ACHN (cell line): Measurements from ENCODE around the gene DACH1.

Experiments
- DNase-seq: peaks from one replicate; pipeline ENCODE4 v3.0.0-alpha.2; 2015
- in situ Hi-C: cut with HindIII; loops from 2 replicates; pipeline ENCODE4 v1.10.0; 2017; ENCODE audit warnings: low sequenced_read_pairs, low pct_ligation_motif_present, low pct_unique_long_range_greater_than_20kb

Gene DACH1

DNA sequence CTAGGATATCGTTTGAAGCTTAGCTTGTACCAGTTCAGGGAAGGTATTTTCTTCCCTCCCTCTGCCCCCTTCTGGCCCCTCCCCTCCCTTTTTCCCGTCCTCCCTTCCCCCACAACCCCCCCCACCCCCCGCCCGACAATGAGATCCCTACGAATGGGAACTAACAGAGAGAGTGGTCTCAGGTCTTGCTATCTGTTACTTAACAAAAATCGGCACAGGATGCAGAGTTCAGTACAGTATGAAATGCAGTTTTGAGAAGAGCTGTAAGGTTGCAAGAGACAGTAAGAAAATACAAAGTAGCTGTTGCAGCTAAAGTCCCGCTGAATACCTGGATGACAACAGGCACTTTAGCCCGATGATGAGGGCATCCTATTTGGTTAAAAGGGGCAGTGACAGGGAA lies 3.1 kb upstream of the DACH1 start:
- no peak for DNase-seq
- in situ Hi-C loops: no loop called here

DNA sequence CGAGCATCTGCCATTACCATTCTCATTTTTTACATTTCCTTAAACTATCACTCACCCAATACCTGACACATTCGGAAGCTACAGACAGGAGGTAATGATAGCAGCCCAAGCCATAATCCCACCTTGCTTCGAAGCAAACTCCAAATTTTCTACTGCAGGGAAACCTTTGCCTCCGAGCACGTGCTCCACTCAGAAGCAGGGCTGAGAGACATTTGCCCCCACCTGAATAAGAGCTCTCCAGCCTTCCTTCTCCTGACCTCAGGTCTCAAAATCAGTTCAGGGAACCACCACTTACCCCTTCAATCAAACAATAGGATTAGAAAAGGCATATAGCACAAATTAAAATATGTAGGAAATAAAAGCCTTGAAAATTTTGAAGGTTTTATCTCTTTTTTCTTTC lies 2.3 kb upstream of the DACH1 start:
- no peak for DNase-seq
- in situ Hi-C loops: no loop called here

DNA sequence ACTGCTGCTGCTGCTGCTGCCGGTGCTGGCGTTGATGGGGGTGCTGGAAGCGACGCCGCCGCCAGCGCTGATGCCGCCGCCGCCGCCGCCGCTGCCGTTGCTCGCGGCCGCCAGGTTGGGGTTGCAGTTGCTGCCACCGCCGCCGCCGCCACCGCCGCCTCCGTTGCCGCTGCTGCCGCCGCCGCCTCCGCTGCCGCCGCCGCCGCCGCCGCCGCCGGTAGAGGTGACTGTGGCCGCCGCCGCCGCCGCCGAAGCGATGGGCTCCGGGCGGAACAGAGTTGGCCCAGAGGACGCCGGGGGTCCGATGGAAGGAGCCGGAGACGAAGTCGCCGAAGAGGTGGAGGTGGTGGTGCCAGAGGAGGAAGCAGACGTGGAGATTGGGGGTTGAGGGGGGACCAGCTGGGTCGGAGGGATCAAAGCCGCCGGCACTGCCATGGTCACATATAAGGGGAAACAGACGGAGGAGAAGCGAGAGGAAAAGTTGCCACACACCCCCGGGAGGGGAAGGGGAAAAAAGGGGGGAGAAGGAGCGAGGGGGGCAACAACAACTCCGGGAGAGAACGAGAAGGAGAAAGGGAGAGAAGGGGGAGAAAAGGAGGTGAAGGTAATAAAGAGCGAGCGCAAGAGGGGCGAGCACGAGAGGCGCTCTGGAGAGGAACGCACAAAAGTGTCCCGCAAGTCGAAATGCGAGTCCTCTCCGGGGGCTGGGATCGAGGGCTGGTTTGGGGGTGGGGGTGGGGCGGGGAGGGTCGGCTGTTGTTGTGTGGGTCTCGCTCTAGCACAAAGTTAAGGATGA lies 471 bp downstream of the DACH1 start:
- no peak for DNase-seq
- in situ Hi-C loops: no loop called here

DNA sequence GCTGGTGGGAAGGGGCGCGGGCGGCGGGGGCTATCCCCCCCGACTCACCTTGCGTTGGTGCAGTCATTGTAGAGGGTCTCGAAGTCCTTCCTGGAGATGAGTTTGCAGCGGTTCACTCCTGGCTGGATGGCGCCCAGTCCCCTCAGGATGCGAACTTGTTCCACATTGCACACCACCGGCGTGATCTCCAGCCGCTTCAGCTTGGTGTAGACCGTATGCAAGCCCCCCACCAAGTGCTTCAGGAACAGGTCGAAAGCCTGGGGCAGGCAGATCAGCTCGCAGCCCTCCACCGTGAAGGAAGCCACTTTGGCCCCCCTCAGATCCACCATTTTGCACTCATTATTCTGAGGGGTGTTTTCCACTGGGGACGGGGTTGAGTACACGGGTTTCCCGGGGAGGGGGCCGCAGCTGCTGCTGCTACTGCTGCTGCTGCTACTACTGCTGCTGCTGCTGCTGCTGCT lies 1.1 kb downstream of the DACH1 start:
- no peak for DNase-seq
- in situ Hi-C loops: no loop called here

DNA sequence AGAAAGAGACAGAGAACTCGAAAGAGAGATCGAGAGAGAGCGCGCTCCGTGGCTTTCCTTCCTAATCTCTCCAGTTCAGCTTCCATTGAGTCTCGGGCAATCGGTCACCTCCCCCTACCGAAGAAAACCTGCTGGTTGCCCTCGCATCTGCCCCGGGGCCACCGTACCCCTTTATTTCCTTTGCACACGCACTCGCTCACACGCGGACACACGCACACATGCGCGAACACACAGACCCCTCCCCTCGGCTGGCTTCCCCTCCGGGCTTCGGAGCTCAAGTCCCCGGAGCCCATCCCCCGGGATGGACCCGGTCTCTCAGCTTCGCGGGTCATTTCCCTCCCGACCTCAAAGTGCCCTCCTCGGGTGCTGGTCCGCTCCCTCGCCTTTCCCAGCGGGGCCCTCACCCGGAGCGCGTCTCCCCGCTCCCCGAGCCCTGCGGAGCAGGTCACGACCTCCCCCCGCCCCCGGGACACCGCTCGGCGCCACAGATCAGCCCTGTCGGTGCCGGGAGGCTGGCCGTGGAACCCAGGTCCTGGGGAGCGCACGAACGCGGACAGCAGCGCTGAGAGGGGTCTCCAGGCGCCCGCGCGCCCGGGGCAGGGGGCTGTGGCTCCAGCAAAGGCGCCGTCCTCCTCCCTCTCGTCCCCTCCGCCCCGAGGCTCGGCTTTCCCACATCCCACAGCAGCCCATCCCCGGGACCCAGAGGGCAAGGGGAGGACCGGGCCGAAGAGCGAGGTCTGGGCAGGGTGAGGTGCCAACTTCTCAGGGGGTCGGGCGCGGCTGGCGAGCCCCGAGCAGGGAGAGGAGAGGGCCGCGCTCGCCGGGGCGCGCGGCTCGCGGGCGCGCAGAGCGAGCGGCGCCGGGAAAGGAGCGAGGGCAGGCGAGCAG lies 1.8 kb downstream of the DACH1 start:
- in situ Hi-C loops: no loop called here
- no peak for DNase-seq

DNA sequence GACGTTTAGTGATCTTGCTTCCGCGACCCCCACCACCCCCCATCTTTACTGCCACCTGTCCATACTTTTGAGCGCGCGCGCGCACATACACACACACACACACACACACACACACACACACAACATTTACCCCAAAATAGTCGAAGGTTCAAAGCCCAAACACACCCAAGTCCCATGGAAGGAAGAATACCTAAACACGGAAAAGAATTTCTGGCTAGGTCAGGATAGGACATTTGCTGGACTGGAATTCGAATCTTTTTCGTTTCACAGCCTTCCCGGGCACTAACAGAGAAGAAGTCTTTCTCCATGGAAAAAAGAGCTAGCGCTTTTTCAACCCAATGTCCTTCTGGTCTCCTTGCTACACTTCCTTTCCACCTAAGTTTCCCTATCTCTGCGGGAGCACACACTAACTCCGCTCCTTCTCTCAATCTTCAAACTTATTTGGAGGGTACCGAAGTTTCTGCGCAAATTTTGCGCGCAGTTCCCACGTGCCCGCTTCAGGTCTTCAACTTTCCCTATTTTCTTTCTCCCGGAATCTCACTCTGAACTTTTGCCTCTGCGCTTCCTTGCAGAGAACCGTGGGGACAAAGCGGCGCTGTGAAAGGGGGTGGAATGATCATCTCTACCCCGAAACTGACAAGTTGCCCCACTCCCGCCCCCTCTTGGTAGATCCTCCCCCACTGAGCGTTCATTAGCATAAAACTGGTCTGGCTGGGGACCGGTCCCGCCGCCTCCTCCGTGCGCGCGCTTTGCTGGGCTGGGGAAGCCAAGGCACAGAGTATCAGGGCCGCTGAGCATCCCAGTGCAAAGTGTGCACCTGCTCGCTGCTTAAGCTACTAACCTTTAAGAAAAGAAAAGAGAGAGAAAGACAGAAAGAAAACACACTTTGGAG lies 2.7 kb downstream of the DACH1 start:
- in situ Hi-C loops: no loop called here

DNA sequence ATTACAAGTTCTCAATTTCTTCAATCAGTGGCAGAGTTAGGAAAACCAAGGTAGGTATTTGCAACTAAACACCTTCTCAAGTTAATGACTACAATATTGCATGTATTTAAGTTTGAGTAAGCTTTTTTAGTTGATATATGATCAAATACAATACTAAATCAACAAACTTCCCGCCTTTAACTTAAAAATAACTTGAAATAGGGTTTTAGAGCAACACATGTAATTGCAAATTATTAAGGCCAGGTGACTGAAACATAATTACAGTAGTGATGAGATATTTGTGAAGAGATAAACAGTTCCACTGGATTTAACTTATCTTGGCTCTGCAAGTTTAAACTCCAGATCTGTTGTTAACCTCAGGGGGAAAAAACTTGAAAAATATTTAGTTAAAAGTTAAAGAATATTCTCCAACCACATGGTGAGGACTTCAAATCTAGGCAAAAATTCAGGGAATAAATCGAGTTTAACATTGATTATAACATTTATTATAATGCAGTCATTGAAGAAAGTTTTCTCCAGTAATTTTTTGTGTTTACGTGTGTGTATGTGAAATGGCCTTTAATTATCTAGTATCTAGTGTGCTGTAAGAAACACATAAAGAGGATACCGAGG lies 3.6 kb downstream of the DACH1 start:
- DNase-seq: no peak
- in situ Hi-C loops: no loop called here

More for the DNA sequence above, 2.7 kb downstream of the DACH1 start:
- DNase-seq: no peak

DNA sequence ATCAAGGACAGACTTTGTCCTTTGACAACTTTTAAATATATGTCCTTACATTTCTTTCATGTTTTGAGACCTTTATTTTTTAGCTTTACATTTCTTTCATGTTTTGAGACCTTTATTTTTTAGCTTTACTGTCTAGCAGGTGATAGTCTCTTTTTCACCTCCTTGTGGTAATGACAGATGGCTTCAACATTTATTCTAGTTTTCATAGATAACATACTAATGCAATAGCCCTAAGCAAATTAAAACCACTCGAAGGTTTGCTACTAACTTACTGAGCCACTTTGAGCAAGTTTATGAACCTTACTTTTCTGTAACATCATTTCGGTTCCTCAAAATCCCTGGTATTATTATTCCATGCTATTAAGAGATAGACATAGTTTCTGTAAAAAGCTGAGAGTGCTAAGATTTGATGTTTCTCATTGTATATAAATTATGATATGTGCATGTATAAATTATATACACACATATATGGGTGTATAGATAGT lies 4.5 kb downstream of the DACH1 start:
- no peak for DNase-seq
- in situ Hi-C loops: no loop called here

DNA sequence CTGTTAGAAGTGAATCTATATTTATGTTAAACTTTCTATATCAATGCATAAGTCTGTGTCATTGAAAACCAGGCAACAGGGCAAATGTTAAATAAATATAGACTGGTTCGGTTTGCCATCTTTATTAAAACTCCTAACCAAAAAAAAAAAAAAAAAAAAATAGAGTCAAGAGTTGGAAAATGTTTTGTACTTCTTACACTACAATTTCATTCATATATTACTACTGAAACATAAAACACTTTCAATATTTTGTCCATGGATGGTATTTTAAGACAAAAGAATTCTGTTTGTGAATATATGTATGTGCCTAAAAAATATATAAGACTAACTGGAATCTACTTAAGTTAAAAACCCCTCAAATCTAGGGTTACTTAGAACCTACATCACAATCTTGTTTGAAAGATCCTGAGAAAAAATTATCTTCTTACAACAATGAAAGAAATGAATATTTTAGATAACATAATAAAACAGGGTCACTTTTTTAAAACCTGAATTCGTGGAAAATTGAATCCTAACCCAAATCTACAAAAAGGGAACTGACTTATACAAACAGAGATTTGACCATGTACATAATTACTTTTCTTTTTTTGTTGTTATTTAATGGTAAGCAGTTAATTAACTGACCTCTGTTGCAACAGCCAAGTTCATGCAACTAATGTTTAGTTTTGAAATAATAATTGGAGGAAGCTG lies 5.1 kb downstream of the DACH1 start:
- in situ Hi-C loops: no loop called here

DNA sequence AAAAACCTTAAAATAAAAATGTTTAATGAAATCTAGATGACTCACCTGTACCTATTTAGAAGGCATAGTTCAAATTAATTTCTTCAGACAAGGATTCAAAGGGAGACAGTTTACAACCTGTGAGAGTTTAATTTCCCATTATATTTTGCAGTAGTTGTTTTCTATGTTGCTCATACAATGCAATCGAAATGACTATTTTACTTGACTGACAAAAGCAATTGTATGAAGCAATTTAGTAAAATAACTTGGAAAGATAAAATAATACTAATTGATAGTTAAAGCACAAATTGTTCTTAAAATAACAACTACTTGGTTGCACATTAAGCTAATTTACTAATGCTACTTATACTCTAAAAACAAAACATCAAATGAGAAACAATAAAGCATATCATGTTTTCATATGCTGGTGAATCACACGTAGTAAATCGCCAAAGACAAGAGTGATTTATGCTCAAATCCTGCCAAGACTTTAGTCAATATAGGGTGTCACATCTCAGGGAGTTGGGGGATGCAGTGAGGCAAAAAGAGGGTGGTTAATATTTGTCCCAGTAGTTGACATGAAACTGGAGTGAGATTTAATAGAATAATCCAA lies 6.4 kb downstream of the DACH1 start:
- in situ Hi-C loops: no loop called here
- no peak for DNase-seq

More for the DNA sequence above, 5.1 kb downstream of the DACH1 start:
- DNase-seq: no peak

DNA sequence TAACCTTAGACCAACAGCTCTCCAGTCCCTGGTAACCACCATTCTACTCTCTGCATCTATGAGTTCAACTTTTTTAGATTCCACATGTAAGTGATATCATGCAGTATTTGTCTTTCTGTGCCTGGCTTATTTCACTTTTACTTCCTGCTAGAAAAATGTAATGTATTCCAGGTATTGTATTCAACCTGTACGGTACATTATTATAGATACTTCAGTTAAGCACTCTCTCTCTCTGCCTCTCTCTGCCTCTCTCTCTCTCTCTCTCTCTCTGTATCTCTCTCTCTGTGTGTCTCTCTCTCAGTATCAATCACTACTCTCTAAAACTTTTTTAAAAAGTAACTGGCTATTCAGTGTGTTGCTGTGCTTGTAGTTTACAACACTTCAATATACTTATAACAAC lies 8.4 kb downstream of the DACH1 start:
- no peak for DNase-seq
- in situ Hi-C loops: no loop called here

DNA sequence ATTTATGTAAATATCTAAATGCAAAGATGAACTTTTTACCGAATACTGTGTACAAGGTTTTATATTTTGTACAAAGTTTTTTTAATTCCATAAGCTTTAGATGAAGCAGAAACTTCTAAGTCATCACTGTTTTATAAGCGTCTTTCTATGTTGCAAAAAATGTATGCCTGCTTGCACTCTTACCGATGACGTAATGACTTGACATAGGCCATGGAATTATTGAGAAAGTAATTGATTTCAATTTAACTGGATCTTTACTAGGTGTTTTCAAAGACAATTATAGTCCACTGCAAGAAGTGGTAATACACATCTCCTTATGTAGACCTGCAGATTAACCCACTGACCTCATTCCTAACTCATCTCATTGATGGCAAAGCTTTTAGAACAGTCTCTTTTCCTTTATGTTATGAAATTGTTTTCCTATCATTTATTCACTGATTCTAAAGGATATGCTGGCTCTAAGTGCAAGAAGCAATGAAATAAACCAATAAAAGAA lies 10.4 kb downstream of the DACH1 start:
- DNase-seq: no peak
- in situ Hi-C loops: no loop called here

DNA sequence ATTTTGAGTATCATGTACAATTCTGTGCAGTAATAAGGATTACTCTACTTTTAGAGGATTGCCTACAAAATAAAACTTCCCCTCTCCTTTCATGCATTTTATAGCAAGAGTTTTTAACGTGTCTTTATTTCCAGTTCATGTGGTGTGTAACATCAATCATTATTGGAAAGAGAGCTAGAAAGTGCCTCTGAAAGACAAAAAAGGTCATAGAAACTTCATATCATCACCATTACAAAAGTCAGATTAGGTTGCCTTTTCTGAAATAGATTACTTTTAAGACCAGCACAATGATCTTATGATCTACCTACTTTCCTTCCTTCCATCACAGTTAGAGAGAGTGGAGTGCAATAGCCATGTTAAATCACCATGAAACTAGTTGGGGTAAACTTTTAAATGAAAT lies 12.6 kb downstream of the DACH1 start:
- in situ Hi-C loops: no loop called here
- DNase-seq: no peak

DNA sequence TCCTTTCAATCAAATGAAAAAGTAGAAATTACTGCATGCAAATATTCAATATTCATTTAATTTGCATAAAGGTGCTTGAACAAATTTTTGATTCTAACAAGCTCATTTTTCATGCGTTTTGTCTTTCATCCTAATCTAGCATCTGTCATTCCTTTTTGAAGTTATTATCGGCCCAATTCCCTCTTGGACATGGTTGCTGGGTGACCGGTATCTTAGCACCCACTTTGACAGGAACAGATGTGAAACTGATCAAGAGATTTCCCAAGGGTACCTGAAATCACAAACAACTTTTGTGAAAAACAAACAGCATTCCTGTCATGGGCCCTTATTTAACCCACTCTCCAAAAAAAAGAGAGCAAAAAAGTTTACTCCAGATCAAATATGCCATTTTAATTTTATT lies 13.3 kb downstream of the DACH1 start:
- in situ Hi-C loops: no loop called here

DNA sequence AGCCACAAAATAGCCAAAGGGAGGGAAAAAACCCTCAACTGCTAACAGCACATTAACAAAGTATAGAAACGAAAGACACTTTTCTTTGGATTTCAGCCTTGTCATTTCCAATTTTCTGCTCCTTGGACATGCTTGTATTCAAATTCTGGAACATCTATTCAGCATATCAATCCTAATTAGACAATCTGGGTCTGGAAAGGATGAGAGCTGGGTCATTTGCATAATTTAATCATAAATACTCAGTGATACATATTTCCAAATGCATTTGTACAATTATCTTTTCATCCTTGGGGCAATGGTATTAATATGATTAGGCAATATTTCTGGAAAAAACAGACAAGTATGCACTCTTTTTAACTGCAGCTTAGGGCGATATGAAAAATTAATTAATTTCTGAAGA lies 14.3 kb downstream of the DACH1 start:
- DNase-seq: no peak
- in situ Hi-C loops: no loop called here

More for the DNA sequence above, 13.3 kb downstream of the DACH1 start:
- no peak for DNase-seq

DNA sequence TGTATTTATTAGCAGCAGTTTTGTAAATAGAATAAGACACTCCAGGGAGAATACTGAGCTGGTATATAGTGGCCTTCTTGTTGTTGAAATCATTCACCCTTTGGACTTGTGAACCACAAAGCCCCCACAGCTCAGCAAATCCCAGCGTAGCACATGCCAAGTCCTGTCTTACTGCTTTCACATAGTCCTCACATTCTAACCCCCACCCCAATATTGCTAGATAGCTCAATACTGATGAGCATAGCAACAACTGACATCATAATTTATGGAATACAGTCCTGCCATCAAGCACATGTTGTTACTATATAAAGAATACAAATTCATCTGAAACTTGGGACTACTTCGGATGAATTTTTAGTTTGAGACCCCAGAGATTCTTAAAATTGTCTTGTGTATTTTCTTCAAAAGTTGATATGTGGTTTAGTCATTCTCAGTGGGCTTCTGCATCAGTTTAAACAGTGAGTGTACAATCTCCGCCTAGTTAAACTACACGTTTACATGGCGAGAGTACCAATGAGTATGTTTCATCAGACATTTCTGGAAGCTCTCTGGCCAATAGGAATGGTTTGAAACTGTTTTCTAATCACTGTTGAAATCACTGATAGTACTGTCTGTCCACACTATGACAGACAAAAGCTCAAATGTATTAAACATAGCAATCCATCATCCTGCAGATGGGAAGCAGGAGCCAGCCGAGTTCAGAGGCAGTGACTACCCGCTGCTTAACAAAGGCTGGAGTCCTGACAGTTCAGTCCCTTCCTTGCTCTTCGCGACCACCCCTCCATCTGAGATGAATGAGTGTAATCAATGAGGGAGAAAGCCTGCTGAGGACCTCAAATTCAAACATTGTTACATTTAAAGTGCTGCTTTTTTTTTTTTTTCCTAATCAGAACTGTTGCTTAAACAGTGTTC lies 15.2 kb downstream of the DACH1 start:
- in situ Hi-C loops: no loop called here
- DNase-seq: no peak
